ENCODE data around the gene RAMP1.

RAMP1 gene

GRCh38 chr2:237859533-237860272 lies at the start of gene RAMP1:
RAMP1 (plus strand) TSS chr2:237859623; CDS start chr2:237859676, 53 bp downstream.
- H3K4me3 ChIP-seq (ENCODE audit: low read length): peak within 1 kb of the TSS; percentile 42; the same call in 1 of the 2 replicates
- no CpG with 5 or more reads among the region's 79 CpGs for WGBS (ENCODE audit: insufficient coverage, insufficient read length)
- H3K9me3 ChIP-seq (ENCODE audit: control insufficient read depth, insufficient read depth, low read length): no peaks in the 10 kb centered on the region
- H3K27ac ChIP-seq (ENCODE audit: low read length): no peak within 1 kb of the TSS
- no peaks in the 10 kb centered on the region for H3K36me3 ChIP-seq (ENCODE audit: control insufficient read depth, insufficient read depth, low read length)
- no peak for DNase-seq (ENCODE audit: low read depth, low spot score)
- peaks cover 7% of the 10 kb centered on the region; the same call in 1 of the 2 replicates for H3K4me1 ChIP-seq (ENCODE audit: control insufficient read depth, insufficient read depth, low read length)
- peaks cover 12% of the 10 kb centered on the region for H3K27me3 ChIP-seq (ENCODE audit: control insufficient read depth, insufficient read depth, low read length)

GRCh38 chr2:237815637-237816036 lies 43.8 kb upstream of the RAMP1 start:
- no peaks in the 10 kb centered on the region for H3K27me3 ChIP-seq (ENCODE audit: control insufficient read depth, insufficient read depth, low read length)
- DNase-seq (ENCODE audit: low read depth, low spot score): no peak
- H3K4me1 ChIP-seq (ENCODE audit: control insufficient read depth, insufficient read depth, low read length): no peaks in the 10 kb centered on the region
- no CpG with 5 or more reads among the region's 1 CpG for WGBS (ENCODE audit: insufficient coverage, insufficient read length)
- H3K27ac ChIP-seq (ENCODE audit: low read length): no peak overlapping the region
- H3K36me3 ChIP-seq (ENCODE audit: control insufficient read depth, insufficient read depth, low read length): no peaks in the 10 kb centered on the region
- H3K4me3 ChIP-seq (ENCODE audit: low read length): no peak overlapping the region
- H3K9me3 ChIP-seq (ENCODE audit: control insufficient read depth, insufficient read depth, low read length): no peaks in the 10 kb centered on the region

- no peak overlapping the region for H3K4me3 ChIP-seq (ENCODE audit: low read length)
- H3K4me1 ChIP-seq (ENCODE audit: control insufficient read depth, insufficient read depth, low read length): no peaks in the 10 kb centered on the region
- H3K9me3 ChIP-seq (ENCODE audit: control insufficient read depth, insufficient read depth, low read length): no peaks in the 10 kb centered on the region
- H3K27me3 ChIP-seq (ENCODE audit: control insufficient read depth, insufficient read depth, low read length): no peaks in the 10 kb centered on the region
- no CpG with 5 or more reads among the region's 1 CpG for WGBS (ENCODE audit: insufficient coverage, insufficient read length)
- H3K27ac ChIP-seq (ENCODE audit: low read length): no peak overlapping the region
- H3K36me3 ChIP-seq (ENCODE audit: control insufficient read depth, insufficient read depth, low read length): no peaks in the 10 kb centered on the region
- DNase-seq (ENCODE audit: low read depth, low spot score): no peak
Observed at GRCh38 chr2:237816531-237816930, 42.9 kb upstream of the RAMP1 start.

GRCh38 chr2:237818066-237818473 lies 41.4 kb upstream of the RAMP1 start:
- no peak overlapping the region for H3K4me3 ChIP-seq (ENCODE audit: low read length)
- no peaks in the 10 kb centered on the region for H3K9me3 ChIP-seq (ENCODE audit: control insufficient read depth, insufficient read depth, low read length)
- H3K36me3 ChIP-seq (ENCODE audit: control insufficient read depth, insufficient read depth, low read length): no peaks in the 10 kb centered on the region
- no CpG with 5 or more reads among the region's 5 CpGs for WGBS (ENCODE audit: insufficient coverage, insufficient read length)
- no peaks in the 10 kb centered on the region for H3K27me3 ChIP-seq (ENCODE audit: control insufficient read depth, insufficient read depth, low read length)
- H3K4me1 ChIP-seq (ENCODE audit: control insufficient read depth, insufficient read depth, low read length): no peaks in the 10 kb centered on the region
- no peak for DNase-seq (ENCODE audit: low read depth, low spot score)
- no peak overlapping the region for H3K27ac ChIP-seq (ENCODE audit: low read length)

- DNase-seq (ENCODE audit: low read depth, low spot score): no peak
- Histone ChIP-seq H3K9me3 (ENCODE audit: control insufficient read depth, insufficient read depth, low read length) (no peaks in the 10 kb centered on the region), H3K36me3 (ENCODE audit: control insufficient read depth, insufficient read depth, low read length) (no peaks in the 10 kb centered on the region), H3K27ac (ENCODE audit: low read length) (no peak overlapping the region), H3K4me3 (ENCODE audit: low read length) (no peak overlapping the region), H3K4me1 (ENCODE audit: control insufficient read depth, insufficient read depth, low read length) (no peaks in the 10 kb centered on the region), H3K27me3 (ENCODE audit: control insufficient read depth, insufficient read depth, low read length) (no peaks in the 10 kb centered on the region)
- no CpG with 5 or more reads among the region's 2 CpGs for WGBS (ENCODE audit: insufficient coverage, insufficient read length)
Observed at GRCh38 chr2:237819231-237819630, 40.2 kb upstream of the RAMP1 start.

- no peaks in the 10 kb centered on the region for H3K9me3 ChIP-seq (ENCODE audit: control insufficient read depth, insufficient read depth, low read length)
- H3K4me1 ChIP-seq (ENCODE audit: control insufficient read depth, insufficient read depth, low read length): no peaks in the 10 kb centered on the region
- WGBS (ENCODE audit: insufficient coverage, insufficient read length): no CpG with 5 or more reads among the region's 2 CpGs
- H3K27me3 ChIP-seq (ENCODE audit: control insufficient read depth, insufficient read depth, low read length): no peaks in the 10 kb centered on the region
- no peaks in the 10 kb centered on the region for H3K36me3 ChIP-seq (ENCODE audit: control insufficient read depth, insufficient read depth, low read length)
- no peak overlapping the region for H3K27ac ChIP-seq (ENCODE audit: low read length)
- no peak for DNase-seq (ENCODE audit: low read depth, low spot score)
- H3K4me3 ChIP-seq (ENCODE audit: low read length): no peak overlapping the region
Observed at GRCh38 chr2:237820421-237820820, 39.0 kb upstream of the RAMP1 start.

GRCh38 chr2:237823544-237823943 lies 35.9 kb upstream of the RAMP1 start:
- Histone ChIP-seq H3K9me3 (ENCODE audit: control insufficient read depth, insufficient read depth, low read length) (no peaks in the 10 kb centered on the region), H3K27ac (ENCODE audit: low read length) (no peak overlapping the region), H3K36me3 (ENCODE audit: control insufficient read depth, insufficient read depth, low read length) (no peaks in the 10 kb centered on the region), H3K27me3 (ENCODE audit: control insufficient read depth, insufficient read depth, low read length) (no peaks in the 10 kb centered on the region), H3K4me1 (ENCODE audit: control insufficient read depth, insufficient read depth, low read length) (no peaks in the 10 kb centered on the region), H3K4me3 (ENCODE audit: low read length) (no peak overlapping the region)
- no peak for DNase-seq (ENCODE audit: low read depth, low spot score)
- no CpG with 5 or more reads among the region's 2 CpGs for WGBS (ENCODE audit: insufficient coverage, insufficient read length)

- H3K4me3 ChIP-seq (ENCODE audit: low read length): no peak overlapping the region
- no peaks in the 10 kb centered on the region for H3K36me3 ChIP-seq (ENCODE audit: control insufficient read depth, insufficient read depth, low read length)
- no peak for DNase-seq (ENCODE audit: low read depth, low spot score)
- H3K9me3 ChIP-seq (ENCODE audit: control insufficient read depth, insufficient read depth, low read length): no peaks in the 10 kb centered on the region
- H3K4me1 ChIP-seq (ENCODE audit: control insufficient read depth, insufficient read depth, low read length): no peaks in the 10 kb centered on the region
- H3K27ac ChIP-seq (ENCODE audit: low read length): no peak overlapping the region
- no peaks in the 10 kb centered on the region for H3K27me3 ChIP-seq (ENCODE audit: control insufficient read depth, insufficient read depth, low read length)
- no CpG with 5 or more reads among the region's 6 CpGs for WGBS (ENCODE audit: insufficient coverage, insufficient read length)
Observed at GRCh38 chr2:237824085-237824484, 35.3 kb upstream of the RAMP1 start.

GRCh38 chr2:237827421-237827987 lies 31.9 kb upstream of the RAMP1 start:
- H3K4me1 ChIP-seq (ENCODE audit: control insufficient read depth, insufficient read depth, low read length): no peaks in the 10 kb centered on the region
- no peak overlapping the region for H3K27ac ChIP-seq (ENCODE audit: low read length)
- no peaks in the 10 kb centered on the region for H3K27me3 ChIP-seq (ENCODE audit: control insufficient read depth, insufficient read depth, low read length)
- H3K4me3 ChIP-seq (ENCODE audit: low read length): no peak overlapping the region
- H3K9me3 ChIP-seq (ENCODE audit: control insufficient read depth, insufficient read depth, low read length): no peaks in the 10 kb centered on the region
- H3K36me3 ChIP-seq (ENCODE audit: control insufficient read depth, insufficient read depth, low read length): no peaks in the 10 kb centered on the region
- no CpG with 5 or more reads among the region's 3 CpGs for WGBS (ENCODE audit: insufficient coverage, insufficient read length)
- no peak for DNase-seq (ENCODE audit: low read depth, low spot score)

- Histone ChIP-seq H3K4me3 (ENCODE audit: low read length) (no peak overlapping the region), H3K36me3 (ENCODE audit: control insufficient read depth, insufficient read depth, low read length) (no peaks in the 10 kb centered on the region), H3K9me3 (ENCODE audit: control insufficient read depth, insufficient read depth, low read length) (no peaks in the 10 kb centered on the region), H3K27me3 (ENCODE audit: control insufficient read depth, insufficient read depth, low read length) (no peaks in the 10 kb centered on the region), H3K4me1 (ENCODE audit: control insufficient read depth, insufficient read depth, low read length) (no peaks in the 10 kb centered on the region), H3K27ac (ENCODE audit: low read length) (no peak overlapping the region)
- WGBS (ENCODE audit: insufficient coverage, insufficient read length): no CpG with 5 or more reads among the region's 2 CpGs
- no peak for DNase-seq (ENCODE audit: low read depth, low spot score)
Observed at GRCh38 chr2:237830522-237830921, 28.9 kb upstream of the RAMP1 start.

- Histone ChIP-seq H3K27ac (ENCODE audit: low read length) (no peak overlapping the region), H3K27me3 (ENCODE audit: control insufficient read depth, insufficient read depth, low read length) (no peaks in the 10 kb centered on the region), H3K4me1 (ENCODE audit: control insufficient read depth, insufficient read depth, low read length) (no peaks in the 10 kb centered on the region), H3K36me3 (ENCODE audit: control insufficient read depth, insufficient read depth, low read length) (no peaks in the 10 kb centered on the region), H3K9me3 (ENCODE audit: control insufficient read depth, insufficient read depth, low read length) (no peaks in the 10 kb centered on the region), H3K4me3 (ENCODE audit: low read length) (no peak overlapping the region)
- WGBS (ENCODE audit: insufficient coverage, insufficient read length): 100% methylated on average over 1 of the region's 1 CpG
- no peak for DNase-seq (ENCODE audit: low read depth, low spot score)
Observed at GRCh38 chr2:237833546-237833945, 25.9 kb upstream of the RAMP1 start.
